Peyer's patch (tissue), 4 donors: Measurements from ENCODE around the gene COLEC12. TPM values are rescaled to one million over a fixed set of nuclear protein-coding genes. Genes with fewer than 3 reads are reported as not detected.

Experiments
- DNase-seq, 3 donors: peaks; one replicate each; pipeline ENCODE4 v3.0.0-alpha.2; 2017 to 2019
- H3K27ac ChIP-seq, 4 donors: fragments of 200-600 bp; sonication (generic); one replicate each; pipeline ENCODE4 v1.5.1; 2016 to 2019
- H3K27me3 ChIP-seq, 2 donors: fragments of 200-600 bp; sonication (generic); one replicate each; pipeline ENCODE4 v1.5.1; 2019
- H3K36me3 ChIP-seq, 3 donors: fragments of 200-600 bp; sonication (generic); one replicate each; pipeline ENCODE4 v1.5.1; 2016 to 2019
- H3K4me1 ChIP-seq, 4 donors: fragments of 200-600 bp; sonication (generic); one replicate each; pipeline ENCODE4 v1.5.1; 2016 to 2019
- H3K4me3 ChIP-seq, 4 donors: fragments of 200-600 bp; sonication (generic); 1 replicate in 3 of 4; 2 replicates in 1 of 4; pipeline ENCODE4 v1.5.1; 2016 to 2019; ENCODE audit warnings: mild to moderate bottlenecking in 1 of 4
- H3K9me3 ChIP-seq, 4 donors: fragments of 200-600 bp; sonication (generic); one replicate each; pipeline ENCODE4 v1.5.1; 2016 to 2019; ENCODE audit warnings: mild to moderate bottlenecking in 1 of 4
- POLR2A ChIP-seq, 2 donors: fragments of 450-650 bp; IDR thresholded peaks; one replicate each; pipeline ENCODE4 v1.5.1; 2017; ENCODE audit warnings: antibody characterized with exemption in 2 of 2, mild to moderate bottlenecking in 2 of 2, moderate library complexity in 2 of 2
- total RNA-seq, 4 donors: library from RNA; depleted of rRNA; stranded (reverse); fragments of >200 nt; gene quantifications; one replicate each; pipeline ENCODE4 v1.1.0, GENCODE V29; 2016
- TF ChIP-seq, protein P1 (sequence below), 6 experiments: fragments of 450-650 bp in 4 of 6; fragments of 200-600 bp in 2 of 6; sonication (generic) in 1 of 6; IDR thresholded peaks; one replicate each; pipeline ENCODE4 v1.5.1; 2017 to 2019; ENCODE audit warnings: antibody characterized with exemption in 6 of 6, mild to moderate bottlenecking in 3 of 6, moderate library complexity in 1 of 6

The COLEC12 gene
- total RNA-seq, 4 donors from 2014 or later, result 0.88 to 7.6 (median 3.8) TPM

DNA sequence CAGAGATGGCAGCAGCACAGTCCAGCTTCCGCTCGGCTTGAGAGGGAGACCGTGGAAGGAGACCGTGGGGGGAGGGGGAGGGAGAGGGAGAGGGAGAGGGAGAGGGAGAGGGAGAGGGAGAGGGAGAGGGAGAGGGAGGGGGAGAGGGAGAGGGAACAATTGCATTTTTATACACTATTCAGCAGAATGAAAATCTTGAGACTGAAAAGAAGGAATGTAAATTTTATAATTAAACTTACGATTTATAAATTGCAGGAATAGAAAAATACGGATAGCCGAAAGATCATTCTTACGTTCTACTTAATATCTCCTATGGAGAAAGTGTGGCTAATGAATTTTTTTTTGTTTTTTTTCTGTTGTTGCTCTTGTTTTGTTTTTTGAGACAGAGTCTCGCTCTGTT lies 12.5 kb upstream of the COLEC12 start:
- Histone ChIP-seq H3K27ac (no peak overlapping the region), H3K4me1 (no peaks in the 10 kb centered on the region), H3K36me3 (no peaks in the 10 kb centered on the region), H3K4me3 (no peak overlapping the region), H3K27me3 (no peaks in the 10 kb centered on the region), H3K9me3 (no peaks in the 10 kb centered on the region)
- TF ChIP-seq POLR2A (IDR thresholded peaks at IDR 0.05), result no peak
- TF ChIP-seq, protein P1, sequence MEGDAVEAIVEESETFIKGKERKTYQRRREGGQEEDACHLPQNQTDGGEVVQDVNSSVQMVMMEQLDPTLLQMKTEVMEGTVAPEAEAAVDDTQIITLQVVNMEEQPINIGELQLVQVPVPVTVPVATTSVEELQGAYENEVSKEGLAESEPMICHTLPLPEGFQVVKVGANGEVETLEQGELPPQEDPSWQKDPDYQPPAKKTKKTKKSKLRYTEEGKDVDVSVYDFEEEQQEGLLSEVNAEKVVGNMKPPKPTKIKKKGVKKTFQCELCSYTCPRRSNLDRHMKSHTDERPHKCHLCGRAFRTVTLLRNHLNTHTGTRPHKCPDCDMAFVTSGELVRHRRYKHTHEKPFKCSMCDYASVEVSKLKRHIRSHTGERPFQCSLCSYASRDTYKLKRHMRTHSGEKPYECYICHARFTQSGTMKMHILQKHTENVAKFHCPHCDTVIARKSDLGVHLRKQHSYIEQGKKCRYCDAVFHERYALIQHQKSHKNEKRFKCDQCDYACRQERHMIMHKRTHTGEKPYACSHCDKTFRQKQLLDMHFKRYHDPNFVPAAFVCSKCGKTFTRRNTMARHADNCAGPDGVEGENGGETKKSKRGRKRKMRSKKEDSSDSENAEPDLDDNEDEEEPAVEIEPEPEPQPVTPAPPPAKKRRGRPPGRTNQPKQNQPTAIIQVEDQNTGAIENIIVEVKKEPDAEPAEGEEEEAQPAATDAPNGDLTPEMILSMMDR (IDR thresholded peaks at IDR 0.05), result no peak
- no peak for DNase-seq

DNA sequence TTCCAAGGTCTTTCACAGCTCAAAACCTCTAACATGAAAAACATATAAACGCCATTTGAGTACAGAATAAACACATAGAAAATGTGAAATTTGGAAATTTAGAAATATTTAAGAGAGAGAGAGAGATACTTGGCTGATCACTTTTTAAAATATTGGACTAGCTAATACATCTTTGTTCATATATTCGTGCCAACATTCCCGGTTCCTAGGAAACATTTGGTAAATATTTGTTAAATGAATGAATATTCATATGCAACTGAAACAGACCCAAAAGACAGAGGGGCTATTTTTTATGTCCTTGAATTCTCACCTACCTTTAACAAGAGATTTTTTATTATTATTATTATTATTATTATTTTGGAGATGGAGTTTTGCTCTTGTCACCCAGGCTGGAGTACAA lies 8.3 kb upstream of the COLEC12 start:
- TF ChIP-seq, protein P1 (IDR thresholded peaks at IDR 0.05), result no peak
- no peak for TF ChIP-seq POLR2A (IDR thresholded peaks at IDR 0.05)
- no peak overlapping the region for H3K4me3 ChIP-seq
- H3K27ac ChIP-seq, result no peak overlapping the region
- H3K9me3 ChIP-seq, result no peaks in the 10 kb centered on the region
- no peak for DNase-seq
- no peaks in the 10 kb centered on the region for H3K27me3 ChIP-seq
- H3K36me3 ChIP-seq, result no peaks in the 10 kb centered on the region
- no peaks in the 10 kb centered on the region for H3K4me1 ChIP-seq

DNA sequence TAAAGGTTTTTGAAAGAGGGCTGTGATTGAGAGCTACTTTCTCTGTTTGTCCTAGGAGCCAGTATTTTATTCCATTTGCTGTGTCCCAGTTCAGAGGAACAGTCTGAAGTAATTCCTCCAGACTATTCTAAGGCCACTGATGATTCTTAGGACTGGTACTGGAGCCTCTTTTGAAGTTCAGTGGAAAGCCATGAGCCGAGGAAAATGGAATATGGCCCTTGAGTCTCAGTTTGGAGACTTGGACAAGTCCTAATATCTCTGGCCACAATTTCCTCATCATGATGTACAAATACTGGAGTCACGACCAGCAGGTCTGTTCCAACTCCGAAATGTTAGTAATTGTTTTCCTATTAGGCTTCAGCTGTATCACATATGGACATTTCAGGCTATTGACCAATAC lies 7.1 kb upstream of the COLEC12 start:
- TF ChIP-seq, protein P1 (IDR thresholded peaks at IDR 0.05), result no peak
- TF ChIP-seq POLR2A (IDR thresholded peaks at IDR 0.05), result no peak
- Histone ChIP-seq H3K27me3 (no peaks in the 10 kb centered on the region), H3K4me1 (no peaks in the 10 kb centered on the region), H3K36me3 (no peaks in the 10 kb centered on the region), H3K27ac (no peak overlapping the region), H3K4me3 (no peak overlapping the region), H3K9me3 (no peaks in the 10 kb centered on the region)
- DNase-seq, result no peak

DNA sequence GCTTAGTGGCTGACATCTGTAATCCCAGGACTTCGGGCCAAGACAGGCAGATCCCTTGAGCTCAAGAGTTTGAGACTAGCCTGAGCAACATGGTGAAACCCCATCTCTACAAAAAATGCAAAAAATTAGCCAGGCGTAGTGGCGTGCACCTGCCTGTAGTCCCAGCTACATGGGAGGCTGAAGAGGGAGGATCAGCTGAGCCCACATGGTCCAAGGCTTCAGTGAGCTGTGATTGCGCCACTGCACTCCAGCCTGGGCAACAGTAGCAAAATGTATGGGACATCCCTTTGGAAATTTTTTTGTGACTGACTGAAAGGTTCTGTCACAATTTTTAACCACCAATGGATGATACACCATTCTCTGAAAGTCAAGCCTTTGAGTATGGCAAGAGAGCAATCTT lies 6.3 kb upstream of the COLEC12 start:
- H3K36me3 ChIP-seq, result no peaks in the 10 kb centered on the region
- H3K9me3 ChIP-seq, result no peaks in the 10 kb centered on the region
- H3K27ac ChIP-seq, result no peak overlapping the region
- no peak for TF ChIP-seq POLR2A (IDR thresholded peaks at IDR 0.05)
- TF ChIP-seq, protein P1 (IDR thresholded peaks at IDR 0.05), result no peak
- no peak overlapping the region for H3K4me3 ChIP-seq
- no peaks in the 10 kb centered on the region for H3K4me1 ChIP-seq
- no peaks in the 10 kb centered on the region for H3K27me3 ChIP-seq
- no peak for DNase-seq

DNA sequence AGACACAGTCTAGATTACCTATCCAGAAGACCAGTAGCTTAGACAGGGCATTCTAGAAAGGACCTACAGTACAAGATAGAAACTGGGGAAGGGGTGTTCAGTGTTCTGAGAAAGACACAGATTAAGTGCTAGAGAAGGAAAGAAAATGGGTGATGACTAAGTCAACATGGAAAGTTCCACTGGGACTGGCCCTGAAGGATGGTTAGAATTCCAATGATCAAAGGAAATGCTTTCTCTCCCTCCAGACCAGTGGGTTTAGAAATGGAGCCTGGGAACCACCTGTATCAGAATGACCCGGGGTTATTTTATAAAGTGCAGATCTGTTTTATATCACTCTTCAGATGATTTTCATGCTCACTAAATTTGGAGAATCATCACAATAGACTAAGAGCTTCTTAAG lies 5.8 kb upstream of the COLEC12 start:
- Histone ChIP-seq H3K36me3 (no peaks in the 10 kb centered on the region), H3K4me1 (peaks cover 0 to under 1% (median 0%) of the 10 kb centered on the region in 4 donors), H3K9me3 (no peaks in the 10 kb centered on the region), H3K27ac (no peak overlapping the region), H3K27me3 (no peaks in the 10 kb centered on the region), H3K4me3 (no peak overlapping the region)
- DNase-seq, result no peak
- no peak for TF ChIP-seq POLR2A (IDR thresholded peaks at IDR 0.05)
- TF ChIP-seq, protein P1 (IDR thresholded peaks at IDR 0.05), result no peak

DNA sequence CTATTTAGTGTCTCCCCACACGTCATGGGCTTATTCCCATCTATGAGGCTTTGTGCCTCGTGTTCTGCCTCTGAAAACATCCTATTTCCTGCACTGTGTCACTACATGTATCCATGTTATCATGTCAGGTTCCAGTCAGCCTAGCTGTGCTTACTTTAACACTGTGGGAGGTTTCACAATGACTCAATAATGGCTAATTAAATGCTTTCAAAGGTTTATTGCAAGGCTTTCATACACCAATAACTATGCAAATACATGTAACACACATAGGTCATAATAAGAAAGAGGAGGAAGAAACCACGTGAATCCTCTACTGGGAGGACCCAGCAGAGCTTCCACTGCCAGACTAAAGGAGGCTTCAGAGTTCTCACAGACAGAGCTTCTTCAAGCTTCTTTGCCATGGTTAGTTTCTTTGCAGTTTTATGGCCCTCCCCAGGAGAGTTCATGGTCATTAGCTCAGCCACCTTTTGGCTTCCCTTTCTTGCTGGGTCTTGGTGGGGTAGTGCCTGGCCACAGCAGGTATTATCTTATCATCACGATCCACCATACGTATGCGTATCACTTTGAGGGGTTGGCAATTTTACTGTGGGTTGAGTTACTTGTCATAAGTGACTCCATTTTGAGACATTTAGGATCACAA lies 5.1 kb upstream of the COLEC12 start:
- no peaks in the 10 kb centered on the region for H3K9me3 ChIP-seq
- DNase-seq, result no peak
- H3K4me3 ChIP-seq, result no peak overlapping the region
- TF ChIP-seq POLR2A (IDR thresholded peaks at IDR 0.05), result no peak
- TF ChIP-seq, protein P1 (IDR thresholded peaks at IDR 0.05), result no peak
- H3K27me3 ChIP-seq, result no peaks in the 10 kb centered on the region
- no peak overlapping the region for H3K27ac ChIP-seq
- H3K4me1 ChIP-seq, result peaks cover 0 to 6% (median 0%) of the 10 kb centered on the region in 4 donors
- no peaks in the 10 kb centered on the region for H3K36me3 ChIP-seq
